ENCODE results near the gene NCAM2. TPM values are rescaled to one million over a fixed set of nuclear protein-coding genes. Genes with fewer than 3 reads are reported as not detected.

Gene NCAM2
- total RNA-seq, 3 donors from 2014 or later: 2.9 to 14.1 (median 4.0) TPM

- no peak overlapping the region for H3K4me3 ChIP-seq
- TF ChIP-seq CTCF (IDR thresholded peaks at IDR 0.05): no peak
- no peak for DNase-seq
- no peaks in the 10 kb centered on the region for H3K4me1 ChIP-seq (ENCODE audit: low read depth)
- no peak for ATAC-seq
- intact Hi-C loops (cut with DNase I, micrococcal nuclease): no loop called here
- peaks cover 20% of the 10 kb centered on the region for H3K9me3 ChIP-seq
- H3K36me3 ChIP-seq (ENCODE audit: low read depth): no peaks in the 10 kb centered on the region
Measured at GRCh38 chr21:21406921-21407320, 408.7 kb downstream of the NCAM2 start.

GRCh38 chr21:21412096-21412495 lies 413.9 kb downstream of the NCAM2 start:
- DNase-seq (no peak), ATAC-seq (no peak)
- Histone ChIP-seq H3K9me3 (no peaks in the 10 kb centered on the region), H3K4me1 (ENCODE audit: low read depth) (no peaks in the 10 kb centered on the region), H3K36me3 (ENCODE audit: low read depth) (no peaks in the 10 kb centered on the region), H3K4me3 (no peak overlapping the region)
- intact Hi-C loops (cut with DNase I, micrococcal nuclease): no loop called here
- no peak for TF ChIP-seq CTCF (IDR thresholded peaks at IDR 0.05)

- no peak overlapping the region for H3K4me3 ChIP-seq
- TF ChIP-seq CTCF (IDR thresholded peaks at IDR 0.05): no peak
- no peak for DNase-seq
- no peak for ATAC-seq
- intact Hi-C loops (cut with DNase I, micrococcal nuclease): no loop called here
- H3K36me3 ChIP-seq (ENCODE audit: low read depth): no peaks in the 10 kb centered on the region
- no peaks in the 10 kb centered on the region for H3K4me1 ChIP-seq (ENCODE audit: low read depth)
- no peaks in the 10 kb centered on the region for H3K9me3 ChIP-seq
Measured at GRCh38 chr21:21415741-21416140, 417.5 kb downstream of the NCAM2 start.

GRCh38 chr21:21434944-21435343 lies 436.7 kb downstream of the NCAM2 start:
- H3K4me3 ChIP-seq: no peak overlapping the region
- H3K9me3 ChIP-seq: peaks cover 4% of the 10 kb centered on the region
- no peaks in the 10 kb centered on the region for H3K36me3 ChIP-seq (ENCODE audit: low read depth)
- ATAC-seq: no peak
- no peaks in the 10 kb centered on the region for H3K4me1 ChIP-seq (ENCODE audit: low read depth)
- intact Hi-C loops (cut with DNase I, micrococcal nuclease): no loop called here
- no peak for TF ChIP-seq CTCF (IDR thresholded peaks at IDR 0.05)
- DNase-seq: no peak

GRCh38 chr21:21436012-21436534 lies 437.9 kb downstream of the NCAM2 start:
- peaks cover 4% of the 10 kb centered on the region for H3K9me3 ChIP-seq
- TF ChIP-seq CTCF (IDR thresholded peaks at IDR 0.05): no peak
- no peak for DNase-seq
- intact Hi-C loops (cut with DNase I, micrococcal nuclease): no loop called here
- no peaks in the 10 kb centered on the region for H3K36me3 ChIP-seq (ENCODE audit: low read depth)
- H3K4me1 ChIP-seq (ENCODE audit: low read depth): no peaks in the 10 kb centered on the region
- H3K4me3 ChIP-seq: no peak overlapping the region
- ATAC-seq: no peak

GRCh38 chr21:21439761-21440160 lies 441.6 kb downstream of the NCAM2 start:
- H3K9me3 ChIP-seq: peaks cover 9% of the 10 kb centered on the region
- ATAC-seq (no peak), DNase-seq (no peak)
- no peaks in the 10 kb centered on the region for H3K36me3 ChIP-seq (ENCODE audit: low read depth)
- H3K4me3 ChIP-seq: no peak overlapping the region
- TF ChIP-seq CTCF (IDR thresholded peaks at IDR 0.05): no peak
- H3K4me1 ChIP-seq (ENCODE audit: low read depth): no peaks in the 10 kb centered on the region
- intact Hi-C loops (cut with DNase I, micrococcal nuclease): no loop called here
